Measurements from ENCODE around the gene PRR7. TPM values are rescaled to one million over a fixed set of nuclear protein-coding genes. Genes with fewer than 3 reads are reported as not detected.

PRR7 gene
- total RNA-seq, 2 donors from 2014 or later, result 0.90 to 1.1 TPM

- DNase-seq (ENCODE audit: low spot score), result no peak
- Histone ChIP-seq H3K4me1 (peaks cover 0 to 9% of the 10 kb centered on the region in 2 donors), H3K36me3 (no peaks in the 10 kb centered on the region), H3K4me3 (no peak overlapping the region), H3K9me3 (no peaks in the 10 kb centered on the region), H3K27ac (no peak overlapping the region), H3K27me3 (no peaks in the 10 kb centered on the region)
- no peak for TF ChIP-seq CTCF (IDR thresholded peaks at IDR 0.05)
Measured at GRCh38 chr5:177504086-177505056, 57.8 kb downstream of the PRR7 start.

- DNase-seq (ENCODE audit: low spot score), result no peak
- no peak for TF ChIP-seq CTCF (IDR thresholded peaks at IDR 0.05)
- no peaks in the 10 kb centered on the region for H3K36me3 ChIP-seq
- H3K27ac ChIP-seq, result no peak overlapping the region
- no peaks in the 10 kb centered on the region for H3K9me3 ChIP-seq
- no peak overlapping the region for H3K4me3 ChIP-seq
- peaks cover 0 to 16% of the 10 kb centered on the region in 2 donors for H3K4me1 ChIP-seq
- H3K27me3 ChIP-seq, result no peaks in the 10 kb centered on the region
Measured at GRCh38 chr5:177505075-177505474, 58.5 kb downstream of the PRR7 start.

Other genes starting within 250 kb of the PRR7 start
- 10 to 100 TPM; 14.8 to 14.9 TPM for gene RAB24, start 143.1 kb upstream of the PRR7 start, total RNA-seq
- 10 to 100 TPM; 26.7 to 44.3 TPM for gene PRELID1, start 143.0 kb upstream of the PRR7 start, total RNA-seq
- 1 to 10 TPM; 1.6 to 1.8 TPM for gene MXD3, start 134.9 kb upstream of the PRR7 start, total RNA-seq
- 100 to 1,000 TPM; 128 to 134 TPM for gene LMAN2, start 95.1 kb upstream of the PRR7 start, total RNA-seq
- 1 to 10 TPM; 3.1 to 6.8 TPM for gene RGS14, start 88.9 kb upstream of the PRR7 start, total RNA-seq
- gene SLC34A1, start 62.4 kb upstream of the PRR7 start, total RNA-seq, result not detected
- gene PFN3, start 46.2 kb upstream of the PRR7 start, total RNA-seq, result not detected
- under 1 TPM in 1 of 2 donors, not detected in 1; 0.43 TPM for gene F12, start 37.2 kb upstream of the PRR7 start, total RNA-seq
- gene GRK6, start 20.1 kb upstream of the PRR7 start, total RNA-seq, result 10 to 100 TPM in 1 of 2 donors, 1 to 10 TPM in 1; 9.9 to 14.1 TPM
- 10 to 100 TPM; 25.0 to 47.2 TPM for gene DBN1, start 26.8 kb downstream of the PRR7 start, total RNA-seq
- 10 to 100 TPM; 45.8 to 56.0 TPM for gene PDLIM7, start 50.8 kb downstream of the PRR7 start, total RNA-seq
- gene DOK3, start 63.0 kb downstream of the PRR7 start, total RNA-seq, result 1 to 10 TPM; 1.6 to 2.6 TPM
- gene DDX41, start 70.1 kb downstream of the PRR7 start, total RNA-seq, result 10 to 100 TPM; 40.9 to 45.5 TPM
- gene FAM193B, start 107.7 kb downstream of the PRR7 start, total RNA-seq, result 10 to 100 TPM in 1 of 2 donors, 1 to 10 TPM in 1; 9.8 to 20.7 TPM
- gene TMED9, start 145.4 kb downstream of the PRR7 start, total RNA-seq, result 10 to 100 TPM; 49.6 to 63.8 TPM
- 10 to 100 TPM; 12.2 to 21.3 TPM for gene B4GALT7, start 153.3 kb downstream of the PRR7 start, total RNA-seq

Data from right atrium auricular region (tissue), 2 donors.